ENCODE measurements around the gene RAP2A. TPM values are rescaled to one million over a fixed set of nuclear protein-coding genes. Genes with fewer than 3 reads are reported as not detected.
A peak's percentile ranks its signal among the peaks of the same experiment; 100 is the strongest.

RAP2A gene
- total RNA-seq, 1 experiment from 2014 or later, result 15.2 TPM

DNA sequence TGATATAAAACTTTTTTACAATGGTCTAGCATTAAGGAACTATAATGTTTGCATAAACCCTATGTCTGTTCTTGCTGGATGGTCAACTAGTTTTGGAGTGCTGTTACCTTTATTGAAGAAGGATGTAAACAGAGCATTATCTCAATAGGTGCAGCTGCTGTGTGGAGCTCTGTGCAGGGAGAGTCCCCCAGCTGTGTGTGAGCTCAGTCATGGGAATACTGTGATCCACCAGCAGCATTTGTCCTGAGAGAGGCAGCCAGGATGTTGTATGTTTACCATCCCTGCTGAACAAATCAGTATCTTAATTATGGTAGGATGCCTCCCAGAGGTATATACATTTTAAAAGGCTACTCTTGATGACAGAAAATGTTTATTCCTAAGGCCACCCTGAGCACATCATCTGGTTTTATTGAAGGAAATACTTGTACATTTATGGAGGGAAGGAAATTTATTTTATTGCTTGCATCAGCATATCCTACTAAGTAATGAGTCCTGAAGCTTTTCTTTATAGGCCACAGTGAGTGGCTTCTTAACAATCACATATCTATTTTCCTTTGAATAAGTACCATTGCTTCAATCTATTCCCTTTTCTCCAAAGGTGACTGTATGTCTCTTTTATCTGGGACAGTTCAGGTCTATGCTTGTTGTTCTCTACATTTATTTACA, 11.7 kb downstream of the RAP2A start:
- Histone ChIP-seq H3K9me3 (ENCODE audit: low read length) (no peaks in the 10 kb centered on the region), H4K20me1 (ENCODE audit: low read length) (no peaks in the 10 kb centered on the region), H3K9me2 (replicated peaks; ENCODE audit: low read length) (no peaks in the 10 kb centered on the region), H3K79me2 (ENCODE audit: low read length) (no peaks in the 10 kb centered on the region), H3K27me3 (ENCODE audit: low read length) (no peaks in the 10 kb centered on the region), H3F3A (ENCODE audit: low read length, unreplicated experiment) (no peaks in the 10 kb centered on the region), H2AFZ (ENCODE audit: low read length) (no peak overlapping the region), H3K27ac (ENCODE audit: low read length) (no peak overlapping the region), H3K4me3 (ENCODE audit: low read length) (no peak overlapping the region), H3K4me2 (ENCODE audit: low read length) (no peak overlapping the region), H3K4me1 (ENCODE audit: insufficient read depth, low read length) (no peaks in the 10 kb centered on the region), H3K36me3 (ENCODE audit: low read depth, low read length) (no peaks in the 10 kb centered on the region), H3K9ac (ENCODE audit: low read length) (no peak overlapping the region)
- BruUV-seq (replicated peaks), result no TSS peak
- ChIA-PET CTCF (no interaction called here), POLR2A (ENCODE audit: unreplicated experiment) (interaction anchor here (0.5 kb wide), 1 partner anchor 320 kb away, joined by 6 read pairs; no protein-coding TSS in a partner anchor)
- DNase-seq, result no peak
- peak; percentile 13; the same call in 1 of the 2 replicates for ATAC-seq
- TF ChIP-seq EZH2phosphoT487 (IDR thresholded peaks at IDR 0.05; ENCODE audit: borderline replicate concordance, low read length) (no peak), CTCF (conservative IDR thresholded peaks at IDR 0.05; ENCODE audit: low read depth, low read length) (no peak), EZH2 (IDR thresholded peaks at IDR 0.05; ENCODE audit: low read length, unreplicated experiment) (no peak)
- intact Hi-C loops (cut with micrococcal nuclease), result no loop called here

GRCh38 chr13:97446448-97446847, 12.5 kb downstream of the RAP2A start:
- DNase-seq, result no peak
- no peaks in the 10 kb centered on the region for H3K79me2 ChIP-seq (ENCODE audit: low read length)
- CTCF ChIA-PET, result no interaction called here

More at GRCh38 chr13:97446448-97446847, 12.5 kb downstream of the RAP2A start:
- H3K27ac ChIP-seq (ENCODE audit: low read length), result no peak overlapping the region
- POLR2A ChIA-PET (ENCODE audit: unreplicated experiment), result no interaction called here
- H3K9me3 ChIP-seq (ENCODE audit: low read length), result no peaks in the 10 kb centered on the region
- no peak overlapping the region for H3K4me3 ChIP-seq (ENCODE audit: low read length)
- no peak for ATAC-seq
- no peaks in the 10 kb centered on the region for H4K20me1 ChIP-seq (ENCODE audit: low read length)
- TF ChIP-seq CTCF (conservative IDR thresholded peaks at IDR 0.05; ENCODE audit: low read depth, low read length) (no peak), EZH2phosphoT487 (IDR thresholded peaks at IDR 0.05; ENCODE audit: borderline replicate concordance, low read length) (no peak), EZH2 (IDR thresholded peaks at IDR 0.05; ENCODE audit: low read length, unreplicated experiment) (no peak)
- no peak overlapping the region for H3K9ac ChIP-seq (ENCODE audit: low read length)
- no peaks in the 10 kb centered on the region for H3K36me3 ChIP-seq (ENCODE audit: low read depth, low read length)
- no TSS peak for BruUV-seq (replicated peaks)
- no peaks in the 10 kb centered on the region for H3F3A ChIP-seq (ENCODE audit: low read length, unreplicated experiment)
- no peaks in the 10 kb centered on the region for H3K27me3 ChIP-seq (ENCODE audit: low read length)
- H3K4me2 ChIP-seq (ENCODE audit: low read length), result no peak overlapping the region
- no peaks in the 10 kb centered on the region for H3K9me2 ChIP-seq (replicated peaks; ENCODE audit: low read length)
- intact Hi-C loops (cut with micrococcal nuclease), result no loop called here
- no peak overlapping the region for H2AFZ ChIP-seq (ENCODE audit: low read length)
- no peaks in the 10 kb centered on the region for H3K4me1 ChIP-seq (ENCODE audit: insufficient read depth, low read length)
